ENCODE data around the gene EFNA2.

DNA sequence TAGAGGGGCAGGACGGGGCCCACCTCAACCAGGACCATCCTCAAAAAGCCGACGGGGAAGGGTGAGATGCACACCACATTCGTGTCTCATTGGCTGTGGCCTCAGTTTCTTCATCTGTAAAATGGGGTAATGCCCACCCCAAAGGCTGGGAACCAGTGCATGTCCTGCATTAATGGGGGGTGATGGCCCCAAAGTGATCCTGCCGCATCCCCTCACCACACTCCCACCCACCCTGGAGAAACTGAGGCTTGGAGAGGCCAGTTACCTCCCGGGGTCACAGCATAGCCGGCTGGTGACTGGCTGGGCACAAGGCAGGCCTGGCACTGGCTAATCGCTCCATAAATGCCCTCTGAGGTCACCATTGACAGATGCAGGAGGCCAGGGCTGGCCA, 37.9 kb upstream of the EFNA2 start:
- TF ChIP-seq EP300 (IDR thresholded peaks at IDR 0.05) = no peak
- TF ChIP-seq, protein P1, sequence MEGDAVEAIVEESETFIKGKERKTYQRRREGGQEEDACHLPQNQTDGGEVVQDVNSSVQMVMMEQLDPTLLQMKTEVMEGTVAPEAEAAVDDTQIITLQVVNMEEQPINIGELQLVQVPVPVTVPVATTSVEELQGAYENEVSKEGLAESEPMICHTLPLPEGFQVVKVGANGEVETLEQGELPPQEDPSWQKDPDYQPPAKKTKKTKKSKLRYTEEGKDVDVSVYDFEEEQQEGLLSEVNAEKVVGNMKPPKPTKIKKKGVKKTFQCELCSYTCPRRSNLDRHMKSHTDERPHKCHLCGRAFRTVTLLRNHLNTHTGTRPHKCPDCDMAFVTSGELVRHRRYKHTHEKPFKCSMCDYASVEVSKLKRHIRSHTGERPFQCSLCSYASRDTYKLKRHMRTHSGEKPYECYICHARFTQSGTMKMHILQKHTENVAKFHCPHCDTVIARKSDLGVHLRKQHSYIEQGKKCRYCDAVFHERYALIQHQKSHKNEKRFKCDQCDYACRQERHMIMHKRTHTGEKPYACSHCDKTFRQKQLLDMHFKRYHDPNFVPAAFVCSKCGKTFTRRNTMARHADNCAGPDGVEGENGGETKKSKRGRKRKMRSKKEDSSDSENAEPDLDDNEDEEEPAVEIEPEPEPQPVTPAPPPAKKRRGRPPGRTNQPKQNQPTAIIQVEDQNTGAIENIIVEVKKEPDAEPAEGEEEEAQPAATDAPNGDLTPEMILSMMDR (IDR thresholded peaks at IDR 0.05) = no peak
